GM15510 (cell line): Measurements from ENCODE around the gene FOSB.

Experiments
- POLR2A ChIP-seq: IDR thresholded peaks from 3 replicates; pipeline ENCODE4 v1.6.1; 2011; ENCODE audit warnings: borderline replicate concordance; ENCODE audit not compliant: insufficient read length; ENCODE audit errors: extremely low read depth

FOSB gene

DNA sequence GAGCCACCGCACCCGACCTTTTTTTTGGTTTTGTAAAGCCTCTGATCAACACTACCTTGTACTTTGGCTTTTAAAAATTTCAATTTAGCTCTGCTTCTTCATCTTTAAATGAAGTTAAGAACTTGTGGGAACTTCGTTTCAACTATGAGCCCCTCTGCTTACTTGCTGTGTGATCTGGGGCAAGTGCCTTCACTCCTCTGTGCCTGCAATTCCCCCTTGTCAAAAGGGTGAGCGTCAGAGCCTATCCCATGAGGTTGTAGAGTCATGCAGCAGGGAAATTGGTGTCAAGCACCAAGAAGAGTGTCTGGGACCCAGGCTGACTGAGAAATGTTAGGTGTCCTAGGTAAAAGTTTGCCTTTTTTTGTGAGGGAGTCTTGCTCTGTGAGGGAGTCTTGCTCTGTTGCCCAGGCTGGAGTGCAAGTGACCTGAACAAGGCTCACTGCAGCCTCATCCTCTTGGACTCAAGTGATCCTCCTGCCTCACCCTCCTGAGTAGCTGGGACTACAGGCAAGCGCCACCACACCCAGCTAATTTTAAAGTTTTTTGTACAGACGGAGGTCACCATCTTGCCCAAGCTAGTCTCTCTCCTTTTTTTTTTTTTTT is 45.2 kb downstream of the FOSB start:
- TF ChIP-seq POLR2A, result no peak

DNA sequence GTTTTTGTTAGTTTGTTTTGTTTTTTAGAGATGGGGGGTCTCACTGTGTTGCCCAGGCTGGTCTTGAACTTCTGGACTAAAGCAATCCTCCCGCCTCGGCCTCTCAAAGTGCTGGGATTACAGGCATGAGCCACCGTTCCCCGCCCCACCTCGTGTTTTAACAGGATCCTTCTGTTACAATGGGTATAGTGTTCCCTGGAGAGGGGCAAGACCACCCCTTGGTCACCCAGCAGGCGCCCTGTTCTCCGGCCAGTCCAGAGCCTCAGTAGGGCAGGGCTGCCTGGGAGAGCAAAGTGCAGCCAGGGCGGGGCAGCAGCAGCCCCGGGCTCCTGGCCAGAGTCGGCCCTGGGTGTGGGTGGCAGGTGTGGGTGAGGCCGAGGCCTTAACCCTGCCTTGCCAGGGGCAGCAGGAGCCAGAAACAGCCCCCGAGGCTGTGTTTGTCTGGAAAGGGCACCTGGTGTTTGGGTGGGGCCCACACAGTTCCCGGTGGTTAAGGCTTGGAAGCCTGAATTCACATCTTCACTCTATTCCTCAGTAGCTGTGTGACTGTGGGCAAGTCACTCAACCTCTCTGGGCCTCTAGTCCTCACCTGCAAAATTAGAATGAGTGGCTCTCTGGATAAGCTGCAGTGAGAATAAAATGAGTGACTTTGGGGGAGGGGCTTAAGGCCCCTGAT is 46.7 kb downstream of the FOSB start:
- TF ChIP-seq POLR2A, result no peak

DNA sequence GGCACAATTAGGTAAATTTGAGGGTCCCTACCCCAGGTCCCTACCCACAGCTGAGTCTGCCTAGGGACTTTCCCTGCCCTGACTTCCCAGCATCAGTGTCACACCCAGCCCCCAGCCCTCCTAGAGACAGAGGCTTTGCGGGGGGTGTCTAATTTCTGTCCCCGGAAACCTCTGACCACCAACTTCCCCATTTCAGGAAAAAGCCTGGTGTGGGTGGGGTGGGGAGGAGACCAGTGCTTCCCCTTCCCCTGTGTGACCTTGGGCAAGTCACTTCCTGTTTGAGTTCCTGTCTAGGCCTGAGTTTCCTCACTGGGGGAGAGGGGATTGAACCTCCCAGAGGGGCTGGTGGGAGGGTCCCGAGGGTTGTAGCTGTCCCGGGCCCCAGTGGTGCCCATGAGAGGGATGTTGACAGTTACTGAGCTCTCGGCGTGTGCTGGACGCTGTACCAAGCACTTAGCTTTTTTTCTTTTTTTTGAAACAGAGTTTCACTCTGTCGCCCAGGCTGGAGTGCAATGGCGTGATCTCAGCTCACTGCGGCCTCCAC is 47.4 kb downstream of the FOSB start:
- TF ChIP-seq POLR2A, result no peak

DNA sequence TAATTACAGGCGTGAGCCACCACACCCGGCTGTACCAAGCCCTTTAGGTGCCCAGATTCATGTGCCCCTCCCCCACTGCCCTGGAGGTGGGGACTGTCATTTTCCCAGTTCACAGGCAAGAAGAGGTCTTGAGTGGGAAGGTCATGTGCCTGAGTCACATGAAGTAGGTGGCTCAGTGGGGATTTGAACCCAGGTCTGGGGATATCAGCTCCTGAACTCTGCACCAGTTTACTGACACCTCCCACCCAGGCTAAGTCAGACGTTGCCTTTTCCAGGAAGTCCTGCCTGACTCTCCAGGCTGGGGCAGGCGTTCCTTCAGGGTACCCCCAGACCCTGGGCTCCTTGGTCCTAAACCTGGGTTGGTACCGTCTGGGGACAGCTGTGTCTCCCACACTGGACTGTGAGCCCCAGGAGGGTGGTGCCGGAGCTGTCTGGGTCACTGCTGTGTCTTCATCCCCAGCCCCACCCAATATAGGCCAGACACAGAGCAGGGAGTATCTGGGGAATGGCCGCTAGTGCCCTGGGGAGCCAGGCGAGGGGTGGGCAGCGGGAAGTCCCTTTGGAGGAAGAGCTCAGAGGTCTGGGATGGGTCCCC is 48.1 kb downstream of the FOSB start:
- no peak for TF ChIP-seq POLR2A

DNA sequence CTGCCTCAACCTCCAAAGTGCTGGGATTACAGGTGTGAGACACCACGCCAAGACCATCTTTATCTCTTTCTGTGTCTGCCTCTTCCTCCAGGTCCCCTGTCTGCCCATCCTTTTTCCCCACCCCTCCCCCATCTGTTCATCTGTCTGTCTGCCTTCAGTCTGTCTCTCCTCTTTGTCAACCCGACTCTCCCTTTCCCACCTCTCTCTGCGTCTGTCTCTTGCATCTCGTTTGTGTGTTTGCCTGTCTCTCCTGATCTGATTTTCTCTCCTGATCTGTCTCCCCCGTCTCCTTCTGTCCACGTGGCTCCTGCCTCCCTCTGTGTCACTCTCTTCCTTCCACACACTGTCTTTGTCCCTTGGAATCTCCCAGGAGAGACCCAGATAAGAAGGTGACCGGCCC is 49.4 kb downstream of the FOSB start:
- TF ChIP-seq POLR2A, result no peak

DNA sequence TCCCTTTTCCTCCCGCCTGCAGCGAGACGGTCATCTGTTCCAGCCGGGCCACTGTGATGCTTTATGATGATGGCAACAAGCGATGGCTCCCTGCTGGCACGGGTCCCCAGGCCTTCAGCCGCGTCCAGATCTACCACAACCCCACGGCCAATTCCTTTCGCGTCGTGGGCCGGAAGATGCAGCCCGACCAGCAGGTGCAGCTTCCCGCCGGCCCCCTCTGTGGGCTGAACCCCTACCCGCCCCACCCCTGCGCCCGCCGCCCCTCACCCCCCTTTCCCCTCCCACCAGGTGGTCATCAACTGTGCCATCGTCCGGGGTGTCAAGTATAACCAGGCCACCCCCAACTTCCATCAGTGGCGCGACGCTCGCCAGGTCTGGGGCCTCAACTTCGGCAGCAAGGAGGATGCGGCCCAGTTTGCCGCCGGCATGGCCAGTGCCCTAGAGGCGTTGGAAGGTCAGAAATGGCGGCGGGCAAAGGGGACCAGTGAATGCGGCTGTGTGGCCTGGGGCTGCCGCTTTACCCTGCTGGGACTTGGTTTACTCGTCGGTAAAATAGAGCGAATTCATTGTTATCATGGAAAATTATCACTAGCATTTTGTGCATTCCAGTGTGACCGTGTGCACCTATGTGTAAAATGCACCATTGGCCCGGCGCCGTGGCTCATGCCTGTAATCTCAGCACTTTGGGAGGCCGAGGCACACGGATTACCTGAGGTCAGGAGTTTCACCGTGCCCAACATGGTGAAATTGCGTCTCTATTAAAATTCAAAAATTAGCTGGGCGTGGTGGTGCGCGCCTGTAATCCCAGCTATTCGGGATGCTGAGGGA is 50.1 kb downstream of the FOSB start:
- no peak for TF ChIP-seq POLR2A

DNA sequence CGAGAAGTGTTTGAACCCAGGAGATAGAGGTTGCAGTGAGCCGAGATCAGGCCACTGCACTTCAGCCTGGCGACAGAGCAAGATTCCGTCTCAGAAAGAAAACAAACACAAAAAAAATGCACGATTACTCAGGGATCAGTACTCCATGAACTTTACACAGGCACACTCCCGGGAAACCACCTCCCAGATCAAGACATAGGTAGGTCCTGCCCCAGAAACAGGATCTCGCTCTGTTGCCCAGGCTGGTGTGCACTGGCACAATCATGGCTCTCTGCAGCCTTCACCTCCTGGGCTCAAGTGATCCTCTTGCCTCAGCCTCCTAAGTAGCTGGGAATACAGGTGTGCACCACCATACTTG is 50.7 kb downstream of the FOSB start:
- TF ChIP-seq POLR2A, result no peak

DNA sequence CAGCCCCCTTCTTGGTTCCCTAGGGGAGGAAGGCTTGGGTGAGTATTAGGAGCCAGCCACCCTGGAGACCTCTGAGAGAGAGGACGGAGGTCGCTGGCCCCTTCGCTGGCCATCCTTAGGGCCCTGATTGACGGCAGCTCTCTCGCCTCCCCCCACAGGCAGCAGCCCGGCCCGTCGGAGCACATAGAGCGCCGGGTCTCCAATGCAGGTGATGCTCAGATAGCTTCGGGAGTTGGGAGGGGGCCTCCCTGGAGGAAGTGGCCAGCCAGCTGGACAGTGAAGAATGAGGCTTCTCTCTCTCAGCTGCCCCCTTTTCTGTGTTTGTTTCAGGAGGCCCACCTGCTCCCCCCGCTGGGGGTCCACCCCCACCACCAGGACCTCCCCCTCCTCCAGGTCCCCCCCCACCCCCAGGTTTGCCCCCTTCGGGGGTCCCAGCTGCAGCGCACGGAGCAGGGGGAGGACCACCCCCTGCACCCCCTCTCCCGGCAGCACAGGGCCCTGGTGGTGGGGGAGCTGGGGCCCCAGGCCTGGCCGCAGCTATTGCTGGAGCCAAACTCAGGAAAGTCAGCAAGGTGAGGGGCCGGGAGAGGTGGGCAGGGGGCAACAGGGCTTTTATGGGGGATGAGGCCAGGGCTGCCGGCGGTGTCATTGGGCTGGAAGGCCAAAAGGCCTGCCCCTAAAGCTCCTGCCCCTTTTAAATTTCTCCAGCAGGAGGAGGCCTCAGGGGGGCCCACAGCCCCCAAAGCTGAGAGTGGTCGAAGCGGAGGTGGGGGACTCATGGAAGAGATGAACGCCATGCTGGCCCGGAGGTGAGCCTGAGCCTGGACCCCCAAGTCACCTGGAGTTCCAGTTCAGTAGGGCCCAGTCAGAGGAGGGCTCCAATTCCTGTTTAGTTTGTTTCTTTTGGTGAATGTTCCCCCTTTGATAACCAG is 54.5 kb downstream of the FOSB start:
- TF ChIP-seq POLR2A, result no peak

DNA sequence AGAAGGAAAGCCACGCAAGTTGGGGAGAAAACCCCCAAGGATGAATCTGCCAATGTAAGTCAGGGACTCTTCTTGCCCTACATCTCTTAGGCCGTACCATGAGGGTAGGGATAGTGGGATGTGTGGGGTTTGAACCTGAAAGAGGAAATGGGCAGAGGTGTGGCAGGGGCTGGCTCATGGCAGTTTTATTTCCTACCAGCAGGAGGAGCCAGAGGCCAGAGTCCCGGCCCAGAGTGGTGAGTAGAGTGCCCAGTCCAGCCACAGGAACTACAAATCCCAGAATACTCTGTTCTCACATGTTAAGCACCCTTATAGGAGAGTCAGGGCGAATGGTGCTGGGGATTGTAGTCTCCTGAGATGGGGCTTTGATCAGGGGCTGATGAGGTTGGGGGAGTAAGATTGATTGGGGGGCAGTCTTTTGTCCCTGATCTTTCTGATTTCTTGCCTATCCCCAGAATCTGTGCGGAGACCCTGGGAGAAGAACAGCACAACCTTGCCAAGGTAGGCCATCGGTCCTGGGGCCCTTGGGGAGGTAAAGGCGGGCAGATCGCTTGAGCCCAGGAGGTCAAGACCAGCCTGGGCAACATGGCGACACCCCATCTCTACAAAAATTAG is 56.0 kb downstream of the FOSB start:
- TF ChIP-seq POLR2A, result no peak

DNA sequence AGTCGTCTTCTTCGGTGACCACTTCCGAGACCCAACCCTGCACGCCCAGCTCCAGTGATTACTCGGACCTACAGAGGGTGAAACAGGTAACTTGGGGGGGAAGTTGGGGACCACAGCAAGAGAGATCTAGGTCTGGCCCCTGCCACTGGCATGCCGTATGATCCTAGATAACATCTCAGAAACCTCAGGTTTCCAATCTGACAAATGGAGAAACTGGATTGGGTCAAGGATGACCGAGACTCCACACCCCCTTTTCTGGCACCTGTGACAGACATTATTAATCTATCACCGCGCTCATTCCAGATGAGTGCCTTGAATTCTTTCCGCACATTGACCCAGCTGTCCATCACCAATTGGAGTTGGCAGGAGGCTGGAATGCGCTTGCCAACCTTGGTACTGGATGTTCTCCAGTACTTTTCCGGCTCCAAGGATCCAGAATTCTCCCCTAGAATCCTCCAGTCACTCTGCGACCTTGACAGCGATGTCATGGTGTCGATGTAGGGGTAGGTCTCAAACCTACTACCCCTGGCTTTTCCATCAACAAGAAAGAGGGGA is 56.9 kb downstream of the FOSB start:
- no peak for TF ChIP-seq POLR2A
